HepG2 (cell line): ENCODE measurements around the gene MYLK2. TPM values are rescaled to one million over a fixed set of nuclear protein-coding genes. Genes with fewer than 3 reads are reported as not detected.

ENCODE experiments used
- EED ChIP-seq: sonication (generic); formaldehyde crosslinking; IDR thresholded peaks from 2 replicates; pipeline ENCODE4 v1.5.0; 2020; ENCODE audit warnings: mild to moderate bottlenecking, missing genetic modification reagents
- KLF13 ChIP-seq: sonication (generic); formaldehyde crosslinking; IDR thresholded peaks from 2 replicates; pipeline ENCODE4 v1.4.0; 2020; ENCODE audit warnings: mild to moderate bottlenecking, missing genetic modification reagents
- KMT2A ChIP-seq: sonication (generic); formaldehyde crosslinking; IDR thresholded peaks from 2 replicates; pipeline ENCODE4 v1.4.0; 2020; ENCODE audit warnings: missing genetic modification reagents
- PAWR ChIP-seq: sonication (generic); formaldehyde crosslinking; IDR thresholded peaks from 2 replicates; pipeline ENCODE4 v1.4.0; 2020; ENCODE audit warnings: missing genetic modification reagents, mild to moderate bottlenecking, borderline replicate concordance
- RBFOX2 ChIP-seq: fragments of 200-400 bp; formaldehyde crosslinking; IDR thresholded peaks from 2 replicates; pipeline ENCODE4 v1.6.1; 2017; ENCODE audit warnings: low read depth, mild to moderate bottlenecking, low read length
- ZBTB21 ChIP-seq: sonication (generic); formaldehyde crosslinking; IDR thresholded peaks from 2 replicates; pipeline ENCODE4 v1.4.0; 2020; ENCODE audit warnings: missing genetic modification reagents
- ZNF773 ChIP-seq: sonication (generic); formaldehyde crosslinking; IDR thresholded peaks from 2 replicates; pipeline ENCODE4 v1.4.0; 2020; ENCODE audit warnings: missing genetic modification reagents, borderline replicate concordance
- polyA plus RNA-seq, 8 experiments: library from polyadenylated mRNA; depleted of rRNA in 3 of 8; stranded (reverse) in 7 of 8; unstranded in 1 of 8; fragments of >200 nt; fragmentation: Illumina TruSeq in 4 of 8; extraction: Trizol in 4 of 8; gene quantifications; 2 replicates each; pipeline versions ENCODE4 v1.2.1 to v1.2.3, GENCODE V29; 2011 to 2016; ENCODE audit warnings: low read depth in 4 of 8, missing spikeins in 1 of 8, mixed read lengths in 1 of 8; ENCODE audit not compliant: insufficient read depth in 1 of 8
- total RNA-seq, 5 experiments: library from RNA; depleted of rRNA; stranded (reverse); fragments of >200 nt; fragmentation: Illumina TruSeq; extraction: Trizol; gene quantifications; 2 replicates each; pipeline ENCODE4 v1.2.3, GENCODE V29; 2016; ENCODE audit warnings: low read depth in 1 of 5
- TF ChIP-seq, protein P1 (sequence below): sonication (generic); formaldehyde crosslinking; IDR thresholded peaks from 2 replicates; pipeline ENCODE4 v1.4.0; 2020; ENCODE audit warnings: missing genetic modification reagents, borderline replicate concordance
- TF ChIP-seq, protein P2 (sequence below): IDR thresholded peaks from 2 replicates; pipeline ENCODE4 v1.6.1; 2016; ENCODE audit warnings: missing biosample characterization, missing genetic modification reagents, low read depth
- TF ChIP-seq, protein P3 (sequence below): sonication (generic); formaldehyde crosslinking; IDR thresholded peaks from 2 replicates; pipeline ENCODE4 v1.4.0; 2020; ENCODE audit warnings: missing genetic modification reagents
- TF ChIP-seq, protein P4 (sequence below): sonication (generic); formaldehyde crosslinking; conservative IDR thresholded peaks from 2 replicates; pipeline ENCODE4 v1.4.0; 2020; ENCODE audit warnings: mild to moderate bottlenecking, missing genetic modification reagents, moderate library complexity
- TF ChIP-seq, protein P5 (sequence below): sonication (generic); formaldehyde crosslinking; IDR thresholded peaks from 2 replicates; pipeline ENCODE4 v1.5.1; 2020; ENCODE audit warnings: mild to moderate bottlenecking, missing genetic modification reagents, moderate library complexity

The MYLK2 gene
- total and polyA plus RNA-seq, 2 of the 13 experiments (the other 11 are each of a cell fraction or from before 2014, with no cell fraction given): 0.27 TPM; not detected in 1

DNA sequence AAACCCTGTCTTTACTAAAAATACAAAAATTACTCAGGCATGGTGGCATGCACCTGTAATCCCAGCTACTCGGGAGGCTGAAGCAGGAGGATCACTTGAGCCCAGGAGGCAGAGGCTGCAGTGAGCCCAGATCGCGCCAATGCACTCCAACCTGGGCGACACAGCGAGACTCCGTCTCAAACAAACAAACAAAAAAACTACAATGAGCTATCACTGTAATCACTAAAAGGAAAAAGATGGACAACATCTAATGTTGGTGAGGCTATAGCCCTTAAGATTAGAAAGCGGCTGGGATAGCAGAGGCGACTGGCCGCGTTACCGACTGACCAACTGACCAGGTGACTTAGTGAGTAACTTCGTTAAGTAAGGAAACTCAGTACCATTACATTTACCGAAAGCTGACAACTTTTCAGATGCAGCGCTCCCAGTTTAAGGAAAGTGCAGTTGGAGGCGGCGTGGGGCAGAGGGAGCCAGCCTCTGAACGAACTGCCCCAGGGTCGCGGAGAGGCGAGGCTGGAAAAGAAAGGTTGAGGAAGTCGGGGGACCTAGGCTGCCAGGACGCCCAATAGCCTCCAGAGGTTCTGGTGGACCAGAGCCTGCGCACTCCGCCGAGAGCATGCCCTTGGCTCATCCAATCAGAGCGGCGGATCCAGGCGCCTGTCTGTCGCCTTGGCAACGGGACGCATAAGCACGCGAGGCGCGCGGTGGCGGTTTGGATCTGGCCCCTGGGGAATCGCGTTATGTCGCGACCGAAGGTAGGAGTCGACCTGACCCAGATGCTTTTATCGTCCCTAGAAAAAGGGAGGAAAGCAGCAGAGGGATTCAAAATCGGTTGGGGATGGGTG lies 60.2 kb downstream of the MYLK2 start (continued):
- TF ChIP-seq ZBTB21 (CRISPR knock-in tag): 0 out of 2 replicates have a peak, but pooled peaks have one; percentile 52
- peak; percentile 64 for TF ChIP-seq KMT2A (CRISPR knock-in tag)
- TF ChIP-seq, protein P1, sequence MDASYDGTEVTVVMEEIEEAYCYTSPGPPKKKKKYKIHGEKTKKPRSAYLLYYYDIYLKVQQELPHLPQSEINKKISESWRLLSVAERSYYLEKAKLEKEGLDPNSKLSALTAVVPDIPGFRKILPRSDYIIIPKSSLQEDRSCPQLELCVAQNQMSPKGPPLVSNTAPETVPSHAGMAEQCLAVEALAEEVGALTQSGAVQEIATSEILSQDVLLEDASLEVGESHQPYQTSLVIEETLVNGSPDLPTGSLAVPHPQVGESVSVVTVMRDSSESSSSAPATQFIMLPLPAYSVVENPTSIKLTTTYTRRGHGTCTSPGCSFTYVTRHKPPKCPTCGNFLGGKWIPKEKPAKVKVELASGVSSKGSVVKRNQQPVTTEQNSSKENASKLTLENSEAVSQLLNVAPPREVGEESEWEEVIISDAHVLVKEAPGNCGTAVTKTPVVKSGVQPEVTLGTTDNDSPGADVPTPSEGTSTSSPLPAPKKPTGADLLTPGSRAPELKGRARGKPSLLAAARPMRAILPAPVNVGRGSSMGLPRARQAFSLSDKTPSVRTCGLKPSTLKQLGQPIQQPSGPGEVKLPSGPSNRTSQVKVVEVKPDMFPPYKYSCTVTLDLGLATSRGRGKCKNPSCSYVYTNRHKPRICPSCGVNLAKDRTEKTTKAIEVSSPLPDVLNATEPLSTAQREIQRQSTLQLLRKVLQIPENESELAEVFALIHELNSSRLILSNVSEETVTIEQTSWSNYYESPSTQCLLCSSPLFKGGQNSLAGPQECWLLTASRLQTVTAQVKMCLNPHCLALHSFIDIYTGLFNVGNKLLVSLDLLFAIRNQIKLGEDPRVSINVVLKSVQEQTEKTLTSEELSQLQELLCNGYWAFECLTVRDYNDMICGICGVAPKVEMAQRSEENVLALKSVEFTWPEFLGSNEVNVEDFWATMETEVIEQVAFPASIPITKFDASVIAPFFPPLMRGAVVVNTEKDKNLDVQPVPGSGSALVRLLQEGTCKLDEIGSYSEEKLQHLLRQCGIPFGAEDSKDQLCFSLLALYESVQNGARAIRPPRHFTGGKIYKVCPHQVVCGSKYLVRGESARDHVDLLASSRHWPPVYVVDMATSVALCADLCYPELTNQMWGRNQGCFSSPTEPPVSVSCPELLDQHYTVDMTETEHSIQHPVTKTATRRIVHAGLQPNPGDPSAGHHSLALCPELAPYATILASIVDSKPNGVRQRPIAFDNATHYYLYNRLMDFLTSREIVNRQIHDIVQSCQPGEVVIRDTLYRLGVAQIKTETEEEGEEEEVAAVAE (CRISPR knock-in tag): peak; percentile 99
- TF ChIP-seq, protein P2, sequence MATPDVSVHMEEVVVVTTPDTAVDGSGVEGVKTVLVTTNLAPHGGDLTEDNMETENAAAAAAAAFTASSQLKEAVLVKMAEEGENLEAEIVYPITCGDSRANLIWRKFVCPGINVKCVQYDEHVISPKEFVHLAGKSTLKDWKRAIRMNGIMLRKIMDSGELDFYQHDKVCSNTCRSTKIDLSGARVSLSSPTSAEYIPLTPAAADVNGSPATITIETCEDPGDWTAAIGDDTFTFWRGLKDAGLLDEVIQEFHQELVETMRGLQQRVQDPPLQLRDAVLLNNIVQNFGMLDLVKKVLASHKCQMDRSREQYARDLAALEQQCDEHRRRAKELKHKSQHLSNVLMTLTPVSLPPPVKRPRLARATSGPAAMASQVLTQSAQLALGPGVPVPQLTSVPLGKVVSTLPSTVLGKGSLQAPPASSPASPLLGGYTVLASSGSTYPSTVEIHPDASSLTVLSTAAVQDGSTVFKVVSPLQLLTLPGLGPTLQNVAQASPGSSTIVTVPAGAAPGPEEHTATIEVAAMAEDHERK: no peak
- no peak for TF ChIP-seq PAWR (CRISPR knock-in tag)
- peak; percentile 76; the same call in 1 of the 2 replicates for TF ChIP-seq KLF13
- TF ChIP-seq, protein P3, sequence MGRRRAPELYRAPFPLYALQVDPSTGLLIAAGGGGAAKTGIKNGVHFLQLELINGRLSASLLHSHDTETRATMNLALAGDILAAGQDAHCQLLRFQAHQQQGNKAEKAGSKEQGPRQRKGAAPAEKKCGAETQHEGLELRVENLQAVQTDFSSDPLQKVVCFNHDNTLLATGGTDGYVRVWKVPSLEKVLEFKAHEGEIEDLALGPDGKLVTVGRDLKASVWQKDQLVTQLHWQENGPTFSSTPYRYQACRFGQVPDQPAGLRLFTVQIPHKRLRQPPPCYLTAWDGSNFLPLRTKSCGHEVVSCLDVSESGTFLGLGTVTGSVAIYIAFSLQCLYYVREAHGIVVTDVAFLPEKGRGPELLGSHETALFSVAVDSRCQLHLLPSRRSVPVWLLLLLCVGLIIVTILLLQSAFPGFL: 0 out of 2 replicates have a peak, but pooled peaks have one; percentile 69
- 0 out of 2 replicates have a peak, but pooled peaks have one; percentile 11 for TF ChIP-seq EED
- TF ChIP-seq, protein P4, sequence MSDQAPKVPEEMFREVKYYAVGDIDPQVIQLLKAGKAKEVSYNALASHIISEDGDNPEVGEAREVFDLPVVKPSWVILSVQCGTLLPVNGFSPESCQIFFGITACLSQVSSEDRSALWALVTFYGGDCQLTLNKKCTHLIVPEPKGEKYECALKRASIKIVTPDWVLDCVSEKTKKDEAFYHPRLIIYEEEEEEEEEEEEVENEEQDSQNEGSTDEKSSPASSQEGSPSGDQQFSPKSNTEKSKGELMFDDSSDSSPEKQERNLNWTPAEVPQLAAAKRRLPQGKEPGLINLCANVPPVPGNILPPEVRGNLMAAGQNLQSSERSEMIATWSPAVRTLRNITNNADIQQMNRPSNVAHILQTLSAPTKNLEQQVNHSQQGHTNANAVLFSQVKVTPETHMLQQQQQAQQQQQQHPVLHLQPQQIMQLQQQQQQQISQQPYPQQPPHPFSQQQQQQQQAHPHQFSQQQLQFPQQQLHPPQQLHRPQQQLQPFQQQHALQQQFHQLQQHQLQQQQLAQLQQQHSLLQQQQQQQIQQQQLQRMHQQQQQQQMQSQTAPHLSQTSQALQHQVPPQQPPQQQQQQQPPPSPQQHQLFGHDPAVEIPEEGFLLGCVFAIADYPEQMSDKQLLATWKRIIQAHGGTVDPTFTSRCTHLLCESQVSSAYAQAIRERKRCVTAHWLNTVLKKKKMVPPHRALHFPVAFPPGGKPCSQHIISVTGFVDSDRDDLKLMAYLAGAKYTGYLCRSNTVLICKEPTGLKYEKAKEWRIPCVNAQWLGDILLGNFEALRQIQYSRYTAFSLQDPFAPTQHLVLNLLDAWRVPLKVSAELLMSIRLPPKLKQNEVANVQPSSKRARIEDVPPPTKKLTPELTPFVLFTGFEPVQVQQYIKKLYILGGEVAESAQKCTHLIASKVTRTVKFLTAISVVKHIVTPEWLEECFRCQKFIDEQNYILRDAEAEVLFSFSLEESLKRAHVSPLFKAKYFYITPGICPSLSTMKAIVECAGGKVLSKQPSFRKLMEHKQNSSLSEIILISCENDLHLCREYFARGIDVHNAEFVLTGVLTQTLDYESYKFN (CRISPR knock-in tag): peak; percentile 30; the same call in 1 of the 2 replicates
- TF ChIP-seq, protein P5, sequence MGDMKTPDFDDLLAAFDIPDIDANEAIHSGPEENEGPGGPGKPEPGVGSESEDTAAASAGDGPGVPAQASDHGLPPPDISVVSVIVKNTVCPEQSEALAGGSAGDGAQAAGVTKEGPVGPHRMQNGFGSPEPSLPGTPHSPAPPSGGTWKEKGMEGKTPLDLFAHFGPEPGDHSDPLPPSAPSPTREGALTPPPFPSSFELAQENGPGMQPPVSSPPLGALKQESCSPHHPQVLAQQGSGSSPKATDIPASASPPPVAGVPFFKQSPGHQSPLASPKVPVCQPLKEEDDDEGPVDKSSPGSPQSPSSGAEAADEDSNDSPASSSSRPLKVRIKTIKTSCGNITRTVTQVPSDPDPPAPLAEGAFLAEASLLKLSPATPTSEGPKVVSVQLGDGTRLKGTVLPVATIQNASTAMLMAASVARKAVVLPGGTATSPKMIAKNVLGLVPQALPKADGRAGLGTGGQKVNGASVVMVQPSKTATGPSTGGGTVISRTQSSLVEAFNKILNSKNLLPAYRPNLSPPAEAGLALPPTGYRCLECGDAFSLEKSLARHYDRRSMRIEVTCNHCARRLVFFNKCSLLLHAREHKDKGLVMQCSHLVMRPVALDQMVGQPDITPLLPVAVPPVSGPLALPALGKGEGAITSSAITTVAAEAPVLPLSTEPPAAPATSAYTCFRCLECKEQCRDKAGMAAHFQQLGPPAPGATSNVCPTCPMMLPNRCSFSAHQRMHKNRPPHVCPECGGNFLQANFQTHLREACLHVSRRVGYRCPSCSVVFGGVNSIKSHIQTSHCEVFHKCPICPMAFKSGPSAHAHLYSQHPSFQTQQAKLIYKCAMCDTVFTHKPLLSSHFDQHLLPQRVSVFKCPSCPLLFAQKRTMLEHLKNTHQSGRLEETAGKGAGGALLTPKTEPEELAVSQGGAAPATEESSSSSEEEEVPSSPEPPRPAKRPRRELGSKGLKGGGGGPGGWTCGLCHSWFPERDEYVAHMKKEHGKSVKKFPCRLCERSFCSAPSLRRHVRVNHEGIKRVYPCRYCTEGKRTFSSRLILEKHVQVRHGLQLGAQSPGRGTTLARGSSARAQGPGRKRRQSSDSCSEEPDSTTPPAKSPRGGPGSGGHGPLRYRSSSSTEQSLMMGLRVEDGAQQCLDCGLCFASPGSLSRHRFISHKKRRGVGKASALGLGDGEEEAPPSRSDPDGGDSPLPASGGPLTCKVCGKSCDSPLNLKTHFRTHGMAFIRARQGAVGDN (CRISPR knock-in tag): peak; percentile 90
- peak; percentile 68 for TF ChIP-seq RBFOX2
- no peak for TF ChIP-seq ZNF773 (CRISPR knock-in tag)
